ENCODE measurements around the gene TKTL2. TPM values are rescaled to one million over a fixed set of nuclear protein-coding genes. Genes with fewer than 3 reads are reported as not detected.

Gene TKTL2
- total RNA-seq, 4 donors from 2014 or later, result 0.13 TPM; not detected in 3

DNA sequence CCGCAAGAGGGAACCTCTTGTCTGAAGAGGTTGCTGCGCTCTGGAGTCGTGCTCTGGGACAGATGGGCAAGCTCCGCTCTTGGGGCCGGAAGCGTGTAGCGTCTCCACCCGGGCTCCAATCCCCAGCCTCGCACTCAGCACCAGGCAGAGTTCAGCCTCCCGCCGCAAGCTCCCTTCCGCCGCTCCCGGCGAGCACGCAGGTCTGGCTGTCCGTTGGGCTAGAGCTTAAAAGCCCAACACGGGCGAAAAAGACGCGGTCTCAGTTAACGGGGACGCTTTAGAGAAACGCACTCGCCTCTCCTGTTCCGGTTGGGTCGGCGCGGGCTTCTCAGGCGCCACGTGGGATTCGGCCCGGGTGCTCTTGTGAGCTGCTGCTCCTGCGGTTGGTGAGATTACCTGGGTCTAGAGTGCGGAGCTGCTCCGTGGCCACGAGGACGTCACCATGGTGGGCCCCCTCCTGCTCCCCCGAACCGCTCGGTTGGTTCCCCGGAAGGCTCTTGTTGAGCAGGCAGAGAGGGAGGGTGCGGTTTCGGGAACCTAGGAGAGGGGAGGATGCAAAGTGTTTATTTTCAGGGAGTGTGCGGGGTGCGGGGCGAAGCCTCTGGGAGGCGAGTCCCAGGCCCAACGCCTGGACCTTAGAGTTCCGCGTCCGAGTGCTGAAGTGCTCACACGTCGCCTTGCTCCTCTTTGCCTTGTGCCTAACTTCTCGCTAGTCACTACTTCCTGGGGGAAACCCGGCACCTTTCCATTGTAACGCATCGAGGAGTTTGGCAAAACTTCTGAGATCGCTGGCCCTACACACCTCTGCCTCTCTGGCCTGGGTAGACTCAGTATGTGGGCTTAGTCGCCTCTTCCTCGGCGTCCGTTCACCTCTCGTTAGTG lies 21.0 kb upstream of the TKTL2 start, which contains the start of gene TMA16:
Gene TMA16 (plus strand): TSS at position 331 of the 882 bp plus-strand sequence. CDS start 112 bp downstream, at position 443.
- DNase-seq, result peak; percentile 77 to 83
- Histone ChIP-seq H3K27ac (peak within 1 kb of the TSS; percentile 73 to 90 (median 80)), H3K9me3 (no peaks in the 10 kb centered on the region), H3K36me3 (no peaks in the 10 kb centered on the region), H3K4me1 (peaks cover 6 to 8% of the 10 kb centered on the region in 2 donors), H3K27me3 (no peaks in the 10 kb centered on the region), H3K4me3 (replicated peaks in 1 of 3) (peak within 1 kb of the TSS; percentile 70 to 98 (median 87))
- WGBS, 2 donors, result 0% methylated on average over 20 to 43 of the region's 64 CpGs
- TF ChIP-seq, protein P1, sequence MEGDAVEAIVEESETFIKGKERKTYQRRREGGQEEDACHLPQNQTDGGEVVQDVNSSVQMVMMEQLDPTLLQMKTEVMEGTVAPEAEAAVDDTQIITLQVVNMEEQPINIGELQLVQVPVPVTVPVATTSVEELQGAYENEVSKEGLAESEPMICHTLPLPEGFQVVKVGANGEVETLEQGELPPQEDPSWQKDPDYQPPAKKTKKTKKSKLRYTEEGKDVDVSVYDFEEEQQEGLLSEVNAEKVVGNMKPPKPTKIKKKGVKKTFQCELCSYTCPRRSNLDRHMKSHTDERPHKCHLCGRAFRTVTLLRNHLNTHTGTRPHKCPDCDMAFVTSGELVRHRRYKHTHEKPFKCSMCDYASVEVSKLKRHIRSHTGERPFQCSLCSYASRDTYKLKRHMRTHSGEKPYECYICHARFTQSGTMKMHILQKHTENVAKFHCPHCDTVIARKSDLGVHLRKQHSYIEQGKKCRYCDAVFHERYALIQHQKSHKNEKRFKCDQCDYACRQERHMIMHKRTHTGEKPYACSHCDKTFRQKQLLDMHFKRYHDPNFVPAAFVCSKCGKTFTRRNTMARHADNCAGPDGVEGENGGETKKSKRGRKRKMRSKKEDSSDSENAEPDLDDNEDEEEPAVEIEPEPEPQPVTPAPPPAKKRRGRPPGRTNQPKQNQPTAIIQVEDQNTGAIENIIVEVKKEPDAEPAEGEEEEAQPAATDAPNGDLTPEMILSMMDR (IDR thresholded peaks at IDR 0.05), result no peak
- TF ChIP-seq POLR2A (IDR thresholded peaks at IDR 0.05), result peak in 1 of 2 donors; percentile 17
- intact Hi-C loops (cut with DNase I), result no loop called here

DNA sequence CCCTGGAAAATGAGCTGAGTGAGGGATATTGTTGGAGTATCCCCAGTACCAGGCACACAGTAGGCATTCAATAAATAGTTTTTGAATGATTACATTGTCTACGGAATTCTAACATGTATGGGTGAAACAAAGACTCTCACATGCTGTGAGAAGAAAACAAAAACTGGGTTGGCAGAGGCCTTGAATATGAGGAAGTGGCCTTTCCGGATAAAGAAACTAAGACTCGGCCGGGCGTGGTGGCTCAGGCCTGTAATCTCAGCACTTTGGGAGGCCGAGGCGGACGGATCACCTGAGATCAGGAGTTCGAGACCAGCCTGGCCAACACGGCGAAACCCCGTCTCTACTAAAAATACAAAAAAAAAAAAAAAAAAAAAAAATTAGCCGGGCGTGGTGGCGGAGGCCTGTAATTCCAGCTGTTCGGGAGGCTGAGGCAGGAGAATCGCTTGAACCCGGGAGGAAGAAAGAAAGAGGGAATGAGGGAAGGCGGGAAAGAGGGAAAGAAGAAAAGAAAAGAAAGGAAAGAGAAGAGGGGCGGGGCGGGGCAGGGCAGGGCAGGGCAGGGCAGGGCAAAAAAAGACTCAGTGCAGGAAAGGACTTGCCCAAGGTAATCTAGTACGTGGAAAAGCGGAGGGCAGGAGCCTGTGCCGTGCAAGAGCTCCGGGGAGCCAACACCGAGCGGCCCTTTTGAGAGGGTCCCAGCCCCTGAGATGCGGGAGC lies 20.2 kb upstream of the TKTL2 start:
- 52 to 54% methylated on average over 28 of the region's 28 CpGs for WGBS, 2 donors
- Histone ChIP-seq H3K27ac (peak overlapping the region; percentile 73 to 90 (median 80)), H3K27me3 (no peaks in the 10 kb centered on the region), H3K4me3 (replicated peaks in 1 of 3) (peak overlapping the region; percentile 70 to 98 (median 87)), H3K9me3 (no peaks in the 10 kb centered on the region), H3K4me1 (peaks cover 6 to 8% of the 10 kb centered on the region in 2 donors), H3K36me3 (no peaks in the 10 kb centered on the region)
- peak in 1 of 2 donors; percentile 6 for DNase-seq
- TF ChIP-seq, protein P1 (IDR thresholded peaks at IDR 0.05), result no peak
- no peak for TF ChIP-seq POLR2A (IDR thresholded peaks at IDR 0.05)
- intact Hi-C loops (cut with DNase I), result no loop called here

DNA sequence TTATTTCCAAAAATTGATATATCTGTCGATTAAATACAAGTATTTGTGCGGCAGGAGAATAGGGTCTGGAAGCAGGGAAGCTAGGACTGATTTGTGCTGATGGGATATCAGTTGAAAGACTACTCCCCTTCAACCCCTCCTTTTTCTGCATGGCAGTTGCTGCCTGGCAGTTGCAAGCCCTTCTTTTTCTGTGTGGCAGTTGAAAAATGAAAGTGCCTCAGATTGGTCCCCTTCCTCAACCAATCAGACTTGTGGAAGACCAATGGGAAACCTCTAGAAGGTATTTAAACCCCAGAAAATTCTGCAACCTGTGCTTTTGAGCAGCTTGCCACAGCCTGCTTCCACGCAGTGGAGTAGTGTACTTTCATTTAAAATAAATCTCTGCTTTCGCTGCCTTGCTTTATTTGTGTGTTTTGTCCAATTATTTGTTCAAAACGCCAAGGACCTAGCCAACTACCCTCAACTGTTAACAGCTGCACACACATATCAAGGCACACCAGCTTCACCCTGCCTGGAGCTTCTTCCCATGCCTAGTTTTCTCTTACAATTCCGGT lies 19.5 kb upstream of the TKTL2 start:
- Histone ChIP-seq H3K27me3 (no peaks in the 10 kb centered on the region), H3K4me1 (peaks cover 6 to 8% of the 10 kb centered on the region in 2 donors), H3K36me3 (no peaks in the 10 kb centered on the region), H3K27ac (no peak overlapping the region), H3K4me3 (replicated peaks in 1 of 3) (no peak overlapping the region), H3K9me3 (no peaks in the 10 kb centered on the region)
- 96 to 98% methylated on average over 6 of the region's 6 CpGs for WGBS, 2 donors
- intact Hi-C loops (cut with DNase I), result no loop called here
- no peak for DNase-seq
- TF ChIP-seq, protein P1 (IDR thresholded peaks at IDR 0.05), result no peak
- no peak for TF ChIP-seq POLR2A (IDR thresholded peaks at IDR 0.05)

DNA sequence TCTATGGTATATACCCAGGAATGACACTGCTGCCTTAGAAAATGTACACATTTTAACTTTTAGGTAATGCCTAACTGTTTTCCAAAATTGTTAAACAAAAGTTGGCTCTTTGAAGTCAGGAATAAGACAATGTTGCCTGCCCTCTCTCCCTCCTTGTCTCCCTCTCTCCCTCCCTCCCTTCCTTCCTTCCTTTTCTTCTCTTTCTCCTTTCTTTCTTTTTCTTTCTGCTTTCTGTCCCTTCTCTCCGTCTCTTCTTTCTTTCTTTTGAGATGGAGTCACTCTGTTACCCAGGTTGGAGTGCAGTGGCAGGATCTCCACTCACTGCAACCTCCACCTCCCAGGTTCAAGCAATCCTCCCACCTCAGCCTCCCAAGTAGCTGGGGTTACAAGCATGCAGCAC lies 16.4 kb upstream of the TKTL2 start:
- Histone ChIP-seq H3K4me3 (replicated peaks in 1 of 3) (no peak overlapping the region), H3K36me3 (no peaks in the 10 kb centered on the region), H3K4me1 (no peaks in the 10 kb centered on the region), H3K27ac (no peak overlapping the region), H3K27me3 (no peaks in the 10 kb centered on the region), H3K9me3 (no peaks in the 10 kb centered on the region)
- DNase-seq, result no peak
- TF ChIP-seq, protein P1 (IDR thresholded peaks at IDR 0.05), result no peak
- TF ChIP-seq POLR2A (IDR thresholded peaks at IDR 0.05), result no peak
- WGBS, 2 donors, result 68 to 73% methylated on average over 1 of the region's 1 CpG
- intact Hi-C loops (cut with DNase I), result loop anchor here (5.0 kb wide), 1 partner anchor 52 kb away; no protein-coding TSS in a partner anchor
